RPMI8226 (cell line): Measurements from ENCODE around the gene PRLR.

Source experiments
- DNase-seq: peaks from one replicate; pipeline ENCODE4 v3.0.0-alpha.2; 2015

Gene PRLR

GRCh38 chr5:35158622-35159369 is 71.5 kb downstream of the PRLR start:
- no peak for DNase-seq

- DNase-seq = no peak
Observed at GRCh38 chr5:35158204-35158603, 72.1 kb downstream of the PRLR start.

- no peak for DNase-seq
Observed at GRCh38 chr5:35153375-35153932, 76.8 kb downstream of the PRLR start.

GRCh38 chr5:35152733-35153132 is 77.6 kb downstream of the PRLR start:
- no peak for DNase-seq

- no peak for DNase-seq
Observed at GRCh38 chr5:35151146-35151920, 79.0 kb downstream of the PRLR start.

- no peak for DNase-seq
Observed at GRCh38 chr5:35149041-35149440, 81.2 kb downstream of the PRLR start.

- no peak for DNase-seq
Observed at GRCh38 chr5:35146406-35146805, 83.9 kb downstream of the PRLR start.

- no peak for DNase-seq
Observed at GRCh38 chr5:35145691-35146317, 84.5 kb downstream of the PRLR start.

GRCh38 chr5:35145012-35145411 is 85.3 kb downstream of the PRLR start:
- DNase-seq = no peak

- DNase-seq = no peak
Observed at GRCh38 chr5:35143841-35144240, 86.4 kb downstream of the PRLR start.

GRCh38 chr5:35141739-35142138 is 88.5 kb downstream of the PRLR start:
- DNase-seq = no peak

GRCh38 chr5:35138232-35138631 is 92.1 kb downstream of the PRLR start:
- DNase-seq = no peak

GRCh38 chr5:35136386-35136785 is 93.9 kb downstream of the PRLR start:
- DNase-seq = no peak

GRCh38 chr5:35135239-35135700 is 95.0 kb downstream of the PRLR start:
- DNase-seq = no peak

GRCh38 chr5:35134278-35135030 is 95.8 kb downstream of the PRLR start:
- DNase-seq = no peak

GRCh38 chr5:35133186-35133585 is 97.1 kb downstream of the PRLR start:
- DNase-seq = no peak

GRCh38 chr5:35131723-35132122 is 98.6 kb downstream of the PRLR start:
- DNase-seq = no peak

- no peak for DNase-seq
Observed at GRCh38 chr5:35129921-35130485, 100.3 kb downstream of the PRLR start.

GRCh38 chr5:35129276-35129675 is 101.0 kb downstream of the PRLR start:
- no peak for DNase-seq

GRCh38 chr5:35127006-35127405 is 103.3 kb downstream of the PRLR start:
- no peak for DNase-seq

GRCh38 chr5:35125746-35126145 is 104.5 kb downstream of the PRLR start:
- DNase-seq = no peak

- no peak for DNase-seq
Observed at GRCh38 chr5:35124932-35125331, 105.4 kb downstream of the PRLR start.
